K562 (cell line): ENCODE data around the gene MACROH2A2. TPM values are rescaled to one million over a fixed set of nuclear protein-coding genes. Genes with fewer than 3 reads are reported as not detected.

Source experiments
- ATAC-seq: fragments of 200-7000 bp; cut with Tn5 transposase; 3 replicates; pipeline ENCODE4 v1.9.1; 2020; ENCODE audit warnings: moderate library complexity
- BruUV-seq: library from RNA; stranded (reverse); fragments of 400-500 nt; replicated peaks from 2 replicates; lab custom pipeline; 2021; lab: Mats Ljungman, UMichigan
- CTCF ChIA-PET: fragments of 300-600 bp; formaldehyde crosslinking; extraction: SDS; loops from one replicate; lab custom pipeline; 2021; ENCODE audit warnings: low intra/inter-chr PET ratio; lab: Yijun Ruan, JAX
- POLR2A ChIA-PET: fragments of 300-600, 350-650 bp; sonication (Branson Sonifier 250); formaldehyde crosslinking; extraction: SDS; loops from one replicate; lab custom pipeline; 2021; ENCODE audit warnings: antibody characterized with exemption, inconsistent platforms; lab: Yijun Ruan, JAX
- DNase-seq, 4 experiments: peaks; one replicate each; pipeline versions ENCODE4 v3.0.0 to v3.0.0-alpha.2; 2011 to 2018; ENCODE audit warnings: low spot score in 3 of 4, mixed read lengths in 3 of 4; ENCODE audit errors: extremely low read depth in 1 of 4
- FAIRE-seq: peaks from 2 replicates; lab custom pipeline; 2011; peaks lifted over from hg19 to GRCh38; lab: Jason Lieb, UNC
- H2AFZ ChIP-seq: 2 replicates; pipeline ENCODE4 v1.6.0; 2011; ENCODE audit warnings: low read depth, low read length, control low read depth, inconsistent platforms
- H3K27ac ChIP-seq: fragments of 200-600 bp; 3 replicates; pipeline ENCODE4 v1.8.0; 2011; ENCODE audit warnings: low read depth, mild to moderate bottlenecking, control low read depth, inconsistent platforms, low read length, moderate library complexity, mixed read lengths; ENCODE audit errors: extremely low read depth
- H3K27me3 ChIP-seq, 2 experiments: fragments of 300-600 bp in 1 of 2; 2 replicates in 1 of 2; 3 replicates in 1 of 2; pipeline versions ENCODE4 v1.6.0 to v1.8.0; 2011; ENCODE audit warnings: inconsistent platforms in 2 of 2, low read length in 2 of 2, mild to moderate bottlenecking in 1 of 2, mixed read lengths in 1 of 2, moderate library complexity in 1 of 2; ENCODE audit not compliant: control insufficient read depth in 2 of 2, insufficient read depth in 2 of 2
- H3K36me3 ChIP-seq: fragments of 300-600 bp; 3 replicates; pipeline ENCODE4 v1.8.0; 2011; ENCODE audit warnings: mild to moderate bottlenecking, low read length, inconsistent platforms; ENCODE audit not compliant: control insufficient read depth, insufficient read depth
- H3K4me1 ChIP-seq, 2 experiments: fragments of 200-600 bp in 1 of 2; replicated peaks in 1 of 2; 2 replicates in 1 of 2; 3 replicates in 1 of 2; pipeline versions ENCODE4 v1.5.1 to v1.8.0; 2011; ENCODE audit warnings: inconsistent platforms in 2 of 2, low read length in 2 of 2, mild to moderate bottlenecking in 1 of 2, mixed read lengths in 1 of 2, moderate library complexity in 1 of 2; ENCODE audit not compliant: control insufficient read depth in 2 of 2, insufficient read depth in 2 of 2
- H3K4me2 ChIP-seq: 2 replicates; pipeline ENCODE4 v1.6.1; 2011; ENCODE audit warnings: low read length, control low read depth, inconsistent platforms, mixed read lengths; ENCODE audit not compliant: insufficient read depth
- H3K4me3 ChIP-seq: fragments of 200-600 bp; sonication (generic), shearing (Covaris generic); 2 replicates; pipeline ENCODE4 v1.5.1; 2016; ENCODE audit warnings: control low read depth, inconsistent platforms
- H3K79me2 ChIP-seq: fragments of 200-600 bp; 3 replicates; pipeline ENCODE4 v1.8.0; 2011; ENCODE audit warnings: low read length, inconsistent platforms; ENCODE audit not compliant: control insufficient read depth, insufficient read depth
- H3K9ac ChIP-seq, 2 experiments: 2 replicates each; pipeline versions ENCODE4 v1.6.0 to v1.6.1; 2011; ENCODE audit warnings: low read depth in 2 of 2, low read length in 2 of 2, control low read depth in 1 of 2, inconsistent platforms in 1 of 2, mild to moderate bottlenecking in 1 of 2, mixed read lengths in 1 of 2; ENCODE audit not compliant: insufficient read depth in 1 of 2
- H3K9me1 ChIP-seq: one replicate; pipeline ENCODE4 v1.6.0; 2011; ENCODE audit warnings: inconsistent platforms, mild to moderate bottlenecking, low read length, moderate library complexity; ENCODE audit not compliant: control insufficient read depth, insufficient read depth
- H3K9me3 ChIP-seq: replicated peaks from 2 replicates; pipeline ENCODE4 v1.5.1; 2011; ENCODE audit warnings: low read depth, low read length, inconsistent platforms; ENCODE audit not compliant: control insufficient read depth, insufficient read depth
- H4K20me1 ChIP-seq: replicated peaks from 2 replicates; pipeline ENCODE4 v1.6.1; 2011; ENCODE audit warnings: low read length, inconsistent platforms, mixed read lengths; ENCODE audit not compliant: control insufficient read depth, insufficient read depth
- CREB1 ChIP-seq, 2 experiments: sonication (generic) in 1 of 2; formaldehyde crosslinking in 1 of 2; IDR thresholded peaks; 2 replicates each; pipeline versions ENCODE4 v1.6.1 to v1.8.0; 2012 to 2022; ENCODE audit warnings: inconsistent platforms in 1 of 2, mild to moderate bottlenecking in 1 of 2, missing genetic modification reagents in 1 of 2, moderate library complexity in 1 of 2
- ILK ChIP-seq: fragments of 450-650 bp; IDR thresholded peaks from 2 replicates; pipeline ENCODE4 v1.6.1; 2016; ENCODE audit warnings: missing genetic modification characterization, low read depth, mild to moderate bottlenecking, missing compliant biosample characterization, moderate library complexity, borderline replicate concordance
- KLF16 ChIP-seq: IDR thresholded peaks from 2 replicates; pipeline ENCODE4 v1.6.1; 2016; ENCODE audit warnings: antibody characterized with exemption
- STAT5B ChIP-seq: fragments of 250-450 bp; sonication (Bioruptor Pico); IDR thresholded peaks from 2 replicates; pipeline ENCODE4 v1.8.0; 2021; ENCODE audit warnings: mild to moderate bottlenecking, inconsistent platforms
- WGBS: fragments of 100-300 bp; shearing (Covaris generic); methylation state at CpG from one replicate; pipeline ENCODE4 v1.1.6; 2016; ENCODE audit warnings: low coverage, mixed read lengths; ENCODE audit not compliant: insufficient coverage; ENCODE audit errors: missing lambda C conversion rate; 5-methylcytosine and 5-hydroxymethylcytosine counted together
- in situ Hi-C: fragments of 300-500 bp; cut with MboI; formaldehyde crosslinking; loops from 4 replicates; pipeline ENCODE4 v1.15.0; 2018; ENCODE audit warnings: inconsistent platforms, mixed read lengths
- intact Hi-C: fragments of 100-400 bp; cut with micrococcal nuclease; formaldehyde crosslinking; loops from 2 replicates; pipeline ENCODE4 v1.14.2; 2022
- polyA plus RNA-seq, 8 experiments: library from polyadenylated mRNA; depleted of rRNA in 4 of 8; stranded (reverse) in 5 of 8; unstranded in 3 of 8; fragments of >200 nt; fragmentation: Nextera tagmentation in 2 of 8; fragmentation: Illumina TruSeq in 1 of 8; extraction: Ambion mirVana in 2 of 8; extraction: Trizol in 1 of 8; gene quantifications; 2 replicates each; pipeline versions ENCODE4 v1.2.1 to v1.2.3, GENCODE V29; 2011 to 2014; ENCODE audit warnings: inconsistent platforms in 1 of 8, missing spikeins in 1 of 8
- total RNA-seq, 7 experiments: library from RNA; depleted of rRNA in 6 of 7; stranded (reverse); fragments of >200 nt in 6 of 7; fragmentation: Illumina TruSeq in 2 of 7; extraction: Trizol in 2 of 7; gene quantifications; 2 replicates each; pipeline versions ENCODE4 v1.2.1 to v1.2.3, GENCODE V29; 2011 to 2021; ENCODE audit warnings: low replicate concordance in 1 of 7
- TF ChIP-seq, protein P1 (sequence below): fragments of 250-450 bp; sonication (Bioruptor Pico); IDR thresholded peaks from 2 replicates; pipeline ENCODE4 v1.4.0; 2020; ENCODE audit warnings: borderline replicate concordance
- TF ChIP-seq, protein P2 (sequence below): sonication (generic); formaldehyde crosslinking; IDR thresholded peaks from 2 replicates; pipeline ENCODE4 v1.8.0; 2022; ENCODE audit warnings: missing genetic modification reagents, mild to moderate bottlenecking, moderate library complexity, borderline replicate concordance

Gene MACROH2A2
- total and polyA plus RNA-seq, 9 of the 15 experiments (the other 6 are each of a cell fraction or from before 2014, with no cell fraction given), result 0.07 TPM; not detected in 8

DNA sequence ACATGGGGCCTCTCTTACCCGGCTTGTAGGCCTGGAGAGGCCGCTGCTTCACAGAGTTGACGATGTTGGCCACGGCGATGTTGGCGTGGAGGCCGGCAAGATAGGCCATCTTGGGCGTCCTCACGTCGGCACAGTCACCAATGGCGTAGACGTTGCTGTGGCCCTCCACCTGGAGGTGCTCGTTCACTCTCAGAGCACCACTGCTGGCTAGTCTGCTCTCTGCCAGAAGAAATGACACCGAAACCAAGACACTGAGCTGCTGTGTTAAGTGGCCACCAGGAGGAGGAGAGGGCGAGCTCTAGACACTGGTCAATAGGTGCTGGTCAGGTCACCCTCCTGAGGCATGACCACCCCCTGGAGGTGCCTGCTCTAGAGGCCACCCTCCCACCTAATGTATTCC is 62.3 kb downstream of the MACROH2A2 start (continued):
- TF ChIP-seq, protein P1, sequence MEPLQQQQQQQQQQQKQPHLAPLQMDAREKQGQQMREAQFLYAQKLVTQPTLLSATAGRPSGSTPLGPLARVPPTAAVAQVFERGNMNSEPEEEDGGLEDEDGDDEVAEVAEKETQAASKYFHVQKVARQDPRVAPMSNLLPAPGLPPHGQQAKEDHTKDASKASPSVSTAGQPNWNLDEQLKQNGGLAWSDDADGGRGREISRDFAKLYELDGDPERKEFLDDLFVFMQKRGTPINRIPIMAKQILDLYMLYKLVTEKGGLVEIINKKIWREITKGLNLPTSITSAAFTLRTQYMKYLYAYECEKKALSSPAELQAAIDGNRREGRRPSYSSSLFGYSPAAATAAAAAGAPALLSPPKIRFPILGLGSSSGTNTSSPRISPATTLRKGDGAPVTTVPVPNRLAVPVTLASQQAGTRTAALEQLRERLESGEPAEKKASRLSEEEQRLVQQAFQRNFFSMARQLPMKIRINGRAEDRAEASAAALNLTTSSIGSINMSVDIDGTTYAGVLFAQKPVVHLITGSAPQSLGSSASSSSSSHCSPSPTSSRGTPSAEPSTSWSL (CRISPR knock-in tag), result no peak
- TF ChIP-seq STAT5B (no peak), ILK (tag) (no peak)
- TF ChIP-seq, protein P2, sequence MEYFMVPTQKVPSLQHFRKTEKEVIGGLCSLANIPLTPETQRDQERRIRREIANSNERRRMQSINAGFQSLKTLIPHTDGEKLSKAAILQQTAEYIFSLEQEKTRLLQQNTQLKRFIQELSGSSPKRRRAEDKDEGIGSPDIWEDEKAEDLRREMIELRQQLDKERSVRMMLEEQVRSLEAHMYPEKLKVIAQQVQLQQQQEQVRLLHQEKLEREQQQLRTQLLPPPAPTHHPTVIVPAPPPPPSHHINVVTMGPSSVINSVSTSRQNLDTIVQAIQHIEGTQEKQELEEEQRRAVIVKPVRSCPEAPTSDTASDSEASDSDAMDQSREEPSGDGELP (CRISPR knock-in tag), result no peak

DNA sequence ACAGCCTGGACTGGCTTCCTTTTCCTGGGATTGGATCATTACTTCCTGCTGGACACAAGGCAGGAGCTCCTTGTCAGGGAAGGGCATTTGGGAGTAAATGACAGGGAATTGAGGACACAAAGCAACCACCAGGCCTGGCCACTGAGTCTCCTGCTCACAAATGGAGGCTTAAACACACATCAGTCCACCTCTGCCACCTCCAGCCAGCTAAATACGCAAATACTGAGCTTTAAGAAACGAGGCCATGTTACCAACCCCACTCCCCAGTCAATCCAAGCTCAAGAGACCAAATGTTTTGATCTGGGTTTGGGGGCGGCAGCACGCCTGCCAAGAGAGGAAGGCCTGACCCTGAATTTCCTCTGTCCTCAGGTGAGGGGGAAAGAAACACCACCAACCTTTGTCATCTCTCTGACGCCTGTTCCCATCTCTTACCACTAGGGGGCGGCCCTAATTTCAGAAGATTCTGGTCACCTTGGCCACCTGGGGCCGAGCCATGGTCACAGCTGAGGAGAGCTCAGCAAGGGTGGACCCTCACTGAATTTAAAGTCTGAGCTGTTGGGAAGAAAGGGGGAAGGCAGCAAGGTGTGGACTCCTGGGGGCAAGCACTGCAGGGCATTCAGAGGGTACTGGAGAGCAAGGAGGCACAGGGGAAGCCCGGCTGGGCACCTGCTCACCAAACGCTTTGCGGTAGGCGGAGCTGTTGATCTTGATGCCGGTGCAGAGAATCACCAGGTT is 63.5 kb downstream of the MACROH2A2 start:
- Histone ChIP-seq H3K36me3 (peaks cover 31% of the 10 kb centered on the region; the same call in 2 of the 3 replicates), H3K4me1 (0 out of 5 replicates have a peak, but pooled peaks cover 0 to 3% of the 10 kb centered on the region in 2 experiments), H3K9ac (no peak overlapping the region), H4K20me1 (peaks cover 10% of the 10 kb centered on the region), H2AFZ (peak overlapping the region; percentile 7), H3K9me1 (peaks cover 4% of the 10 kb centered on the region), H3K4me2 (no peak overlapping the region; the same call in 1 of the 2 replicates), H3K79me2 (no peaks in the 10 kb centered on the region), H3K27me3 (no peaks in the 10 kb centered on the region; a peak in 1 of 5 replicates), H3K27ac (no peak overlapping the region), H3K4me3 (no peak overlapping the region), H3K9me3 (no peaks in the 10 kb centered on the region)
- POLR2A ChIA-PET, result interaction anchor here (0.6 to 1.7 kb wide), 3 partner anchors 9 to 201 kb away, joined by 4 to 5 read pairs (median 4); no protein-coding TSS in a partner anchor
- FAIRE-seq (peak; percentile 90), ATAC-seq (peak; percentile 83), DNase-seq (peak; percentile 78 to 84 (median 82))
- CTCF ChIA-PET, result interaction anchor here (0.6 to 3.0 kb wide), 3 partner anchors 103 to 272 kb away, joined by 3 to 13 read pairs (median 4); no protein-coding TSS in a partner anchor
- BruUV-seq, result no TSS peak
- in situ Hi-C loops (no loop called here), intact Hi-C loops (loop anchor here (2.0 kb wide), 1 partner anchor 249 kb away; no protein-coding TSS in a partner anchor)
- 31% methylated on average over 12 of the region's 12 CpGs for WGBS
- TF ChIP-seq CREB1 (IDR thresholded peaks at IDR 0.05) (no peak), CREB1 (CRISPR knock-in tag; IDR thresholded peaks at IDR 0.05) (peak; percentile 38; the same call in 1 of the 2 replicates), KLF16 (0 out of 2 replicates have a peak, but pooled peaks have one; percentile 27)
